GM10266 (cell line): ENCODE results near the gene PSMG4.

ENCODE experiments used
- DNase-seq: peaks from one replicate; pipeline ENCODE4 v3.0.0; 2012; ENCODE audit errors: extremely low spot score
- TF ChIP-seq, protein P1 (sequence below): IDR thresholded peaks from 2 replicates; pipeline ENCODE4 v1.5.1; 2012; ENCODE audit warnings: mild to moderate bottlenecking, low read depth; ENCODE audit not compliant: control insufficient read depth, insufficient read depth; ENCODE audit errors: missing control alignments

Gene PSMG4

DNA sequence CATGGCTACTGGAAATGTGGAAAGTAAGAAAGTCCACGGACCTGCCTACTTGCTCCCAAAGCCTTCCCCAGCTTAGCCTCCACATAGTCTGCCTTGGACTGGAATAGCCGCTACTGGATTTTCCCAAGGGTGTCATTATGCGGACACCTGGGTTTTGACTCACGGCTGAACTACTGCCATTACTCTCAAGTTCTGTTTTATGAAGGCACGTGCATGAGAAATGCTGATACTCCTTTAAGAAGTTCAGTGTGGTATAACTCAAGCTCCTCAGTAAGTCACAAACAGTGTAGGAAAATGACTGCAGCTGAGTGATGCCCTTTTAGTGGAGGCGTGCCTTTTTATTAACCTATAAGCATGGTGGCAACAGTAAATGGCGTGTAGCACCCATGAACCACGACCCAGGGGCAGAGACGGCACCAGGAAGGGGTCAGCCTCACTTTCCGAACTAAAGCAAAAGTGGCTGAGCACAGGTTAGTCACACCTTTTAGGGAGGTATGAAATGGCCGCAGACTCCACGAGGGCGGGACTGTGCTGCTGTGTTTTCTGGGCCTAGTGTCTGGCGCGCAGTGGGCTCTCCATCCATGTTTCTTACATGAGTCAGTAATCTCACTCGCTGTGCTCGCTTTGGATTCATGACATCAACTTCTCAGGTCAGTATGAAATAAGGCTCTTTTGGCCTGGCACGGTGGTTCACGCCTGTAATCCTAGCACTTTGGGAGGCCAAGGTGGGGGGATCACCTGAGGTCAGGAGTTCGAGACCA is 23.9 kb downstream of the PSMG4 start:
- TF ChIP-seq, protein P1, sequence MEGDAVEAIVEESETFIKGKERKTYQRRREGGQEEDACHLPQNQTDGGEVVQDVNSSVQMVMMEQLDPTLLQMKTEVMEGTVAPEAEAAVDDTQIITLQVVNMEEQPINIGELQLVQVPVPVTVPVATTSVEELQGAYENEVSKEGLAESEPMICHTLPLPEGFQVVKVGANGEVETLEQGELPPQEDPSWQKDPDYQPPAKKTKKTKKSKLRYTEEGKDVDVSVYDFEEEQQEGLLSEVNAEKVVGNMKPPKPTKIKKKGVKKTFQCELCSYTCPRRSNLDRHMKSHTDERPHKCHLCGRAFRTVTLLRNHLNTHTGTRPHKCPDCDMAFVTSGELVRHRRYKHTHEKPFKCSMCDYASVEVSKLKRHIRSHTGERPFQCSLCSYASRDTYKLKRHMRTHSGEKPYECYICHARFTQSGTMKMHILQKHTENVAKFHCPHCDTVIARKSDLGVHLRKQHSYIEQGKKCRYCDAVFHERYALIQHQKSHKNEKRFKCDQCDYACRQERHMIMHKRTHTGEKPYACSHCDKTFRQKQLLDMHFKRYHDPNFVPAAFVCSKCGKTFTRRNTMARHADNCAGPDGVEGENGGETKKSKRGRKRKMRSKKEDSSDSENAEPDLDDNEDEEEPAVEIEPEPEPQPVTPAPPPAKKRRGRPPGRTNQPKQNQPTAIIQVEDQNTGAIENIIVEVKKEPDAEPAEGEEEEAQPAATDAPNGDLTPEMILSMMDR = no peak
- no peak for DNase-seq

DNA sequence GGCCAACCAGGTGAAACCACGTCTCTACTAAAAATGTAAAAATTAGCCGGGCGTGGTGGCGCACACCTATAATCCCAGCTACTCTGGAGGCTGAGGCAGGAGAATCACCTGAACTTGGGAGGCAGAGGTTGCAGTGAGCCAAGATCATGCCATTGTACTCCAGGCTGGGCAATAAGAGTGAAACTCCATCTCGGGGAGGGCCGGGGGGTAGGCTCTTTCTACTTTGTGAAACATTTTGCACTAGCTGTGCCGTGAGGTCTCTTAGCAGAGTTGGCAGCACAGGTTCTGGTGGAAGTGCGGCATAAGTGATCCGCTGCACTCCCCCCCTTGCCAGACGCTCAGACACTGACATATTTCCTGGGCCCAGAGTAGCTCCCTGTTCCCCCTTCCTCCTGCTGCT is 24.5 kb downstream of the PSMG4 start:
- TF ChIP-seq, protein P1 = no peak
- no peak for DNase-seq

DNA sequence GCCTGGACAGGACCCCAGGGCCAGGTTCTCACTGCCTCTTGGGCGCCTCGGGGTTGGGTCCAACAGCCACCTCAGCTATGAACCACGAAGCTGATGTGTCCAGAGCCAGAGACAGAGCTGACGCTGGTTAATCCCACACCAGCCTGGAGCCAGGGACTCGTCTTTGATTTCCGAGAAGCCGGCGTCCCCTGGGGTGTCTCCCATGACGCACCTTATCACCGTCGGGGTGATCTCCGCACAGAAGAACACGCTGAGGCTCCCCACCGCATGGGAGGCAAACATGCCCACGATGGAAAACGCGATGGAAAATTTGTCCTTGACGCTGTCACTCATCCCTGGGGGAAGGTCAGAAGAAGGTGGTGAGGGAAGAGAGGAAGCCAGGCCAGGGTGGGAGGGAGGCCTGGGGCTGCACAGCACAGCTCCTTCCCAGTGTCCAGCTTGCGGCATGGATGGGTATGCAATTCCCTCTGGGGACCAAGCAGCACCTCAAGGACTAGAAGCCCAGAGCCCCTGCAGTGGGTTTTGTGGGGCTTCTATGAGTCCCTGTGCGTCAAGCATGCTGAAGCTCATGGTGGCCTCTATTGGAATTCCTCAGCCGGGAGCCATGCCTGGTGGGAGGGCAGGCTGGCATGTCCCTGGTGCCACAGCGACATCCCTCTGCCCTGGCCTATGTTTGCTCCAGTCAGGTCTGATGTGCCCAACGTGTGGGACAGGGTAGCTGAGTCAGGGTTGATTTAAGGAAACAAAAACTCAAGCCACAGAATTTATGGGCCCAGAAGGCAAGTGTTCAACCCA is 25.1 kb downstream of the PSMG4 start:
- no peak for DNase-seq
- TF ChIP-seq, protein P1 = no peak

DNA sequence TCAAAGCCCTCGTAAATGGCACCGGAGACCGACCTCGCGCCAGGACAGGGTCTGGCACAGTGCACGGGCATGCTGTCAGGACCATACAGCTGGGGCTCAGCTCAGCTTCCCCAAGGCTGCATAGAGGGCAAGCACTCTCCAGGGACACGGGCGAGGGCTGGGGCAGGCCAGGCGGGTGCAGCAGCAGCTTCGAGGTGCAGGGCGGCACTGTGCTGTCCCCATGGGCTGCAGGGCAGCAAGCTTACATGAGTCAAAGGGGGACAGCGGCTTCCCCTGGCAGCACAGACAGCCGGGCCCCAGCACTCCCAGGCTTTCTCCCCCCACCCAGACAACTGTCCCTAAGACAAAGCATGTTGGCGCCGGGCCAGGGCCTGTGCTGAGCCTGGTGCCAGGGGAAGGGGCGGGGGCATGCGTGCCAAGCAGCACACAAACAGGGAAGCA is 25.7 kb downstream of the PSMG4 start:
- TF ChIP-seq, protein P1 = no peak
- DNase-seq = no peak

DNA sequence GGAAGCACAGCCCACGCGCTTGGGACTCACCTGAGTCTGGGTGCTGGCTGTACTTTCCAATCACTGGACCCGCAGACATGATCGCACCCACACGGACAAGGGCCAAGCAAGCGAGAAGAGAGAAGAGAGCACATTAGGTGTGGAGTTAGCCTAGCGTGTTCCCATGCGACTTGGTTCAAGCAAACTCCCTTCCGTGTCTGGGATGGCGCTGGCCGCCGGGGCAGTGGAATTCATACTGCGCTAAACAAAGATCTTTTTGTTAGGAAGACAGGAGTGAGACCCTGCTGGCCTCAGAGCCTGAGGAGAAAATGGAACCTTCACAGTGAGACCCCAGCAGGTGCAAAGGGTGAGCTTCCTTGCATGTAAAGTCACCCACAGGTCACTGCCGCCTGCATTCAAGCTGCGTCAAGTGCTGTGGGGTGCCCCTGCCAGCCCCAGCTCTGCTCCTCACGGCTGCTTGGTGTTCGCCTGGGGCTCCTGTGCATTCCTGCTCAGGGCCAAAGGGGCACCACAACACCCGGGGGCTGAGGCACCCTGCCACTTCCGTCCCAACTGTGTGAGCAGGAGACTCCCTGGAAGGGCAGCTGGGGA is 26.4 kb downstream of the PSMG4 start:
- DNase-seq = no peak
- TF ChIP-seq, protein P1 = no peak

DNA sequence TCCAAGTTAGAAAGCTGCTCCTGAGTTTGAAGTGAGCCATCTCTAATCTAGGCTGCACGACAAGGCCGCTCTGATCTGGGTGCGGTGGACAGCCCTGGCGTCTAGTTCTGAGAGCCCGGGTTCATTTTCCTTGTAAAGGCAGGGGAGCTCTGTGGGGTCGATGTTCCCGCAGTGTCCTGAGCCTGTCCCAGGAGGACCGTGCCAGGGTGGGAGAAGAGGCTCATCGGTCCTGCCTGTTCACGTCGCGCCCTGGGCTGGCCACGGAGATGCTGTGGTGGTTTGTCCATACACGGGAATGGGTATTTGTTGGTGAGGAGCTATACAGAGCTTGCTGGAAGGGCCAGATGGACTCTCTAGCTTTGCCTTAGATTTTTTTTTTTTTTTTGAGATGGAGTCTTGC is 27.0 kb downstream of the PSMG4 start:
- no peak for DNase-seq
- TF ChIP-seq, protein P1 = no peak
